T-helper 9 cell (primary cell): ENCODE data around the gene B9D2.

Source experiments
- DNase-seq: peaks from one replicate; pipeline ENCODE4 v3.0.0-alpha.2; 2020

B9D2 gene

GRCh38 chr19:41327076-41327575 is 36.8 kb downstream of the B9D2 start:
- DNase-seq = no peak

- DNase-seq = no peak
These were observed 37.8 kb downstream of the B9D2 start for GRCh38 chr19:41325947-41326706.

GRCh38 chr19:41325640-41325946 is 38.4 kb downstream of the B9D2 start:
- DNase-seq = no peak

GRCh38 chr19:41324921-41325639 is 38.9 kb downstream of the B9D2 start:
- DNase-seq = no peak

GRCh38 chr19:41324231-41324702 is 39.7 kb downstream of the B9D2 start:
- no peak for DNase-seq

- no peak for DNase-seq
These were observed 40.4 kb downstream of the B9D2 start for GRCh38 chr19:41323430-41324125.

GRCh38 chr19:41323023-41323422 is 40.9 kb downstream of the B9D2 start:
- no peak for DNase-seq

GRCh38 chr19:41322451-41322850 is 41.5 kb downstream of the B9D2 start:
- no peak for DNase-seq

GRCh38 chr19:41321600-41322270 is 42.2 kb downstream of the B9D2 start:
- DNase-seq = no peak

- no peak for DNase-seq
These were observed 42.7 kb downstream of the B9D2 start for GRCh38 chr19:41321204-41321599.

GRCh38 chr19:41320568-41320967 is 43.4 kb downstream of the B9D2 start:
- no peak for DNase-seq

GRCh38 chr19:41320185-41320518 is 43.8 kb downstream of the B9D2 start:
- DNase-seq = no peak

- no peak for DNase-seq
These were observed 44.3 kb downstream of the B9D2 start for GRCh38 chr19:41319500-41320184.

GRCh38 chr19:41318696-41319499 is 45.1 kb downstream of the B9D2 start:
- no peak for DNase-seq

- DNase-seq = no peak
These were observed 47.5 kb downstream of the B9D2 start for GRCh38 chr19:41316306-41316920.

- no peak for DNase-seq
These were observed 52.3 kb downstream of the B9D2 start for GRCh38 chr19:41311613-41312012.

- no peak for DNase-seq
These were observed 52.9 kb downstream of the B9D2 start for GRCh38 chr19:41311072-41311471.

GRCh38 chr19:41310033-41310831 is 53.7 kb downstream of the B9D2 start, which contains the start of gene CCDC97:
Gene CCDC97 (plus strand): TSS chr19:41310172. CDS start chr19:41310311, 139 bp downstream.
- peak; percentile 80 for DNase-seq

- no peak for DNase-seq
These were observed 54.5 kb downstream of the B9D2 start for GRCh38 chr19:41309180-41310032.
